Lung (tissue), 12 donors: ENCODE results near the gene AFP. TPM values are rescaled to one million over a fixed set of nuclear protein-coding genes. Genes with fewer than 3 reads are reported as not detected.

Experiments
- ATAC-seq: fragments of 200-7000 bp; cut with Tn5 transposase; one replicate; pipeline ENCODE4 v1.9.1; 2020; ENCODE audit warnings: moderate number of reproducible peaks; ENCODE audit not compliant: insufficient read depth, low FRiP score
- DNase-seq, 3 donors: peaks; one replicate each; pipeline ENCODE4 v3.0.0-alpha.2; 2013 to 2017
- H3K27ac ChIP-seq, 2 donors: one replicate each; pipeline ENCODE4 v1.5.1; 2013; ENCODE audit warnings: mild to moderate bottlenecking in 2 of 2, moderate library complexity in 2 of 2, control low read depth in 1 of 2, inconsistent platforms in 1 of 2, low read depth in 1 of 2, low read length in 1 of 2
- H3K27me3 ChIP-seq, 3 donors: one replicate each; pipeline ENCODE4 v1.5.1; 2013; ENCODE audit warnings: low read length in 2 of 3; ENCODE audit not compliant: control insufficient read depth in 3 of 3, insufficient read depth in 3 of 3
- H3K36me3 ChIP-seq, 4 donors: one replicate each; pipeline ENCODE4 v1.5.1; 2013; ENCODE audit warnings: low read length in 4 of 4, mild to moderate bottlenecking in 1 of 4, moderate library complexity in 1 of 4; ENCODE audit not compliant: control insufficient read depth in 4 of 4, insufficient read depth in 4 of 4
- H3K4me1 ChIP-seq, 5 donors: one replicate each; pipeline ENCODE4 v1.5.1; 2013; ENCODE audit warnings: low read length in 5 of 5, mild to moderate bottlenecking in 2 of 5, moderate library complexity in 1 of 5; ENCODE audit not compliant: control insufficient read depth in 5 of 5, insufficient read depth in 5 of 5
- H3K4me3 ChIP-seq: one replicate; pipeline ENCODE4 v1.5.1; 2013; ENCODE audit warnings: mild to moderate bottlenecking, control low read depth, moderate library complexity
- H3K9ac ChIP-seq, 2 donors: one replicate each; pipeline ENCODE4 v1.5.1; 2013; ENCODE audit warnings: low read length in 2 of 2, control low read depth in 1 of 2; ENCODE audit not compliant: insufficient read depth in 1 of 2
- H3K9me3 ChIP-seq, 4 donors: one replicate each; pipeline ENCODE4 v1.5.1; 2013; ENCODE audit warnings: low read length in 3 of 4, mild to moderate bottlenecking in 1 of 4, moderate library complexity in 1 of 4; ENCODE audit not compliant: control insufficient read depth in 4 of 4, insufficient read depth in 3 of 4
- WGBS, 2 donors: extraction: QIAGEN DNeasy Blood & Tissue Kit; methylation state at CpG; one replicate each; pipeline ENCODE4 v1.1.7; 2013; 5-methylcytosine and 5-hydroxymethylcytosine counted together
- polyA plus RNA-seq, 2 donors: library from polyadenylated mRNA; stranded (reverse); fragments of 200-250 nt; gene quantifications; one replicate each; pipeline ENCODE4 v1.2.1, GENCODE V29; 2013
- total RNA-seq, 2 donors: library from RNA; depleted of rRNA in 1 of 2; stranded (reverse); fragments of >200 nt in 1 of 2; gene quantifications; one replicate each; pipeline ENCODE4 v1.2.1, GENCODE V29; 2014 to 2021
- TF ChIP-seq, protein P1 (sequence below): IDR thresholded peaks from 2 replicates; pipeline ENCODE4 v1.5.1; 2012; ENCODE audit warnings: mild to moderate bottlenecking; ENCODE audit errors: control extremely low read depth, extremely low read depth
- donor health status: control.
- donor health status: control.
- donor health status: Bipolar disorder and iron deficiency.
- donor health status: healthy.
- donor health status: DM: yes; HTN: yes; CAD: no.

AFP gene
- total and polyA plus RNA-seq, 4 donors, result 0.11 to 1.3 TPM; not detected in 2

DNA sequence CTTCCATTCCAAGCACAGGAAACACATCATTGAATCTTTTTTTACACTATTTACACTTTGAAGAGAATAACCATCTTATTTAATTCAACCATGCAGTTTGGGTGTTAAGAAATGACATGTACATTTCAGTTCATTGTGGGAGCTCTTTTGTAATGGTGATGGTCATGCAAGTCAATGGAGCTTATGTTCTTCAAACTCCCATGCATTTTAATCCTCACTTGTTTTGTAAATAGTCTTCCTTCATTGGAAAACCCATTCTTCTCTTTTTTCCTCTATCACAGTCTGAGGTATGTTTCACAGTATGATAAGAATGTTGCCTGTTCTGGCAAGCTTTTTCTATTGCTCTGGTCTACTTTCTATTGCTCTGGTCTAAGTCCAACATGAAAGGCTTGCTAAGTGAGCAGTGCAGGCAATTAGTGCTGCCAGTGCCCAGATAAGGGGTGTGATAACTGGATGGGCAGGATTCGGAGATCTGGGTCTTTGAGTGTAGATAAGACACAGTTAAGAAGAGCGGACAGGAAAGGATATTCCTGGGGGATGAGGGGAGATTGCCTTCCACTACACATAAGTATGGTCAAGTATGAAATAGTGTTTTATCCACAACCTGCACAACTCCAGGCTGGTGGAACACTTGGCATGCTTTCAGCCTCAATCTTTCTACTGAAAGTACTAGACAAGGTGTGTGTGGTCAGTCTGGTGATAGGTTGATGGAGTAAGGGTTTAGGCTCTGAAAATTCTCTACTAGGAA, 17.1 kb downstream of the AFP start:
- Histone ChIP-seq H3K27ac (no peak overlapping the region), H3K9me3 (no peaks in the 10 kb centered on the region), H3K36me3 (no peaks in the 10 kb centered on the region), H3K4me3 (no peak overlapping the region), H3K4me1 (no peaks in the 10 kb centered on the region), H3K27me3 (no peaks in the 10 kb centered on the region), H3K9ac (no peak overlapping the region)
- no peak for ATAC-seq
- TF ChIP-seq, protein P1, sequence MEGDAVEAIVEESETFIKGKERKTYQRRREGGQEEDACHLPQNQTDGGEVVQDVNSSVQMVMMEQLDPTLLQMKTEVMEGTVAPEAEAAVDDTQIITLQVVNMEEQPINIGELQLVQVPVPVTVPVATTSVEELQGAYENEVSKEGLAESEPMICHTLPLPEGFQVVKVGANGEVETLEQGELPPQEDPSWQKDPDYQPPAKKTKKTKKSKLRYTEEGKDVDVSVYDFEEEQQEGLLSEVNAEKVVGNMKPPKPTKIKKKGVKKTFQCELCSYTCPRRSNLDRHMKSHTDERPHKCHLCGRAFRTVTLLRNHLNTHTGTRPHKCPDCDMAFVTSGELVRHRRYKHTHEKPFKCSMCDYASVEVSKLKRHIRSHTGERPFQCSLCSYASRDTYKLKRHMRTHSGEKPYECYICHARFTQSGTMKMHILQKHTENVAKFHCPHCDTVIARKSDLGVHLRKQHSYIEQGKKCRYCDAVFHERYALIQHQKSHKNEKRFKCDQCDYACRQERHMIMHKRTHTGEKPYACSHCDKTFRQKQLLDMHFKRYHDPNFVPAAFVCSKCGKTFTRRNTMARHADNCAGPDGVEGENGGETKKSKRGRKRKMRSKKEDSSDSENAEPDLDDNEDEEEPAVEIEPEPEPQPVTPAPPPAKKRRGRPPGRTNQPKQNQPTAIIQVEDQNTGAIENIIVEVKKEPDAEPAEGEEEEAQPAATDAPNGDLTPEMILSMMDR, result no peak
- 71 to 79% methylated on average over 2 of the region's 2 CpGs for WGBS, 2 donors
- no peak for DNase-seq

DNA sequence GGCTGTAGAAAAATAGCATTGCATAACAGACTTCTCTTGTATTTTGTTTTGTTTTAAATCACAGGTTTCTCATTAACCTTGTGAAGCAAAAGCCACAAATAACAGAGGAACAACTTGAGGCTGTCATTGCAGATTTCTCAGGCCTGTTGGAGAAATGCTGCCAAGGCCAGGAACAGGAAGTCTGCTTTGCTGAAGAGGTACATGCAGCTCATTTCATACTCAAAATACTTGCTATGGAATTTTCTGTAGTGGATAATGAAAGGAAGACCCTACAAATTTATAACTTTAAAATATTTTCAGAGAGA, 17.6 kb downstream of the AFP start:
- TF ChIP-seq, protein P1, result no peak
- ATAC-seq (no peak), DNase-seq (no peak)
- Histone ChIP-seq H3K9ac (no peak overlapping the region), H3K27ac (no peak overlapping the region), H3K36me3 (no peaks in the 10 kb centered on the region), H3K27me3 (no peaks in the 10 kb centered on the region), H3K9me3 (no peaks in the 10 kb centered on the region), H3K4me1 (no peaks in the 10 kb centered on the region), H3K4me3 (no peak overlapping the region)

DNA sequence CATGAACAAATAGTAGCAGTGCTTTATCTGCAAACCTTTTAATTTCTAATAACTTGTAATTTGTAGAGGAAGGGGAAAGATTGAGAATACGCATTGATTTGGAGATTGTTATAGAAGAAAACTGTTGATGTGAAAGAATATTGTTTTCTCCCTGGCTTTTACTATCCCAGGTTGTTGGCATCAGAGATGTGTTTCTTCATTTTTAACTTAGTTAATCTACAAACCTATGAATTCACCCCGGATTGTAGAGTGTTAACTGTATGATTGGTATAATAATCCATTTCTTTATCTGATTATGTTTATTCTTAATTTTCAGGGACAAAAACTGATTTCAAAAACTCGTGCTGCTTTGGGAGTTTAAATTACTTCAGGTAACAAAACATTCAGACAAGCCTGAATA, 18.9 kb downstream of the AFP start:
- WGBS, 2 donors, result 88% methylated on average over 3 of the region's 3 CpGs
- TF ChIP-seq, protein P1, result no peak
- no peak for ATAC-seq
- no peaks in the 10 kb centered on the region for H3K27me3 ChIP-seq
- H3K9me3 ChIP-seq, result no peaks in the 10 kb centered on the region
- DNase-seq, result no peak
- no peaks in the 10 kb centered on the region for H3K4me1 ChIP-seq
- no peaks in the 10 kb centered on the region for H3K36me3 ChIP-seq
- H3K27ac ChIP-seq, result no peak overlapping the region
- H3K4me3 ChIP-seq, result no peak overlapping the region
- no peak overlapping the region for H3K9ac ChIP-seq
